ENCODE results near the gene RBMS1. TPM values are rescaled to one million over a fixed set of nuclear protein-coding genes. Genes with fewer than 3 reads are reported as not detected.

RBMS1 gene
- total and polyA plus RNA-seq, 2 of the 4 experiments (the other 2 are of a cell fraction) = 43.5 to 64.9 TPM

DNA sequence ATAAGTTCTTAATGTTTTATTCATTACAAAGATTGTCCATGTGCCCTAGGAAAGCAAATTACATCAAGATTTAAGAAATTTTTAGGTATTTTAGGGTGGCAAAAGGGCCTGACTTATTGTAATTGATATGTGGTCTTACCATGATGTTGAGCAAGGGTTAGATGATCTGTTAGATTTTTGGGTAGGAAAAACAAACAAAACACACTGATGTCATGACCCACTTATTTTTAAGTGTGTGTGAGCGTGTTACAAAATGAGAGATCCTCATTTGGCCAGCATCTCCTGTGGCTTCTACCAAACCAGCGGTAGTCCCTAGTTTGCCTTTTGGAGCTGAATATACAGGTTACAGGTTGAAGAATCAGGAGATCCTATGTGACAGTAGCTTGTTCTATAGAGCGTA is 203.8 kb downstream of the RBMS1 start:
- ATAC-seq (ENCODE audit: low read depth) (no peak), DNase-seq (no peak)
- no TSS peak for BruUV-seq (replicated peaks)
- no peak overlapping the region for H2AK9ac ChIP-seq (replicated peaks; ENCODE audit: low read depth, low read length, poor library complexity)
- H3K56ac ChIP-seq (ENCODE audit: extremely low read depth, insufficient read depth, low read length) = no peak overlapping the region
- H3K9me1 ChIP-seq (ENCODE audit: insufficient read depth, low read length) = peaks cover 18% of the 10 kb centered on the region
- H3K36me3 ChIP-seq (ENCODE audit: control insufficient read depth, insufficient read depth, low read length) = peaks cover 36% of the 10 kb centered on the region
- H3K9me3 ChIP-seq (ENCODE audit: control insufficient read depth, insufficient read depth, low read length) = no peaks in the 10 kb centered on the region
- peaks cover 16 to 61% of the 10 kb centered on the region in 2 experiments for H3K79me1 ChIP-seq (ENCODE audit: low read depth in 1 of 2, low read length in 2 of 2)
- no peak overlapping the region for H2BK5ac ChIP-seq (ENCODE audit: low read depth, low read length, poor library complexity, severe bottlenecking)
- CTCF ChIA-PET = no interaction called here
- H4K20me1 ChIP-seq (ENCODE audit: insufficient read depth, low read length) = peaks cover 8% of the 10 kb centered on the region; the same call in 1 of the 2 replicates
- no peak for TF ChIP-seq USF2 (IDR thresholded peaks at IDR 0.05; ENCODE audit: low read depth, low read length)
- H4K5ac ChIP-seq (ENCODE audit: low read depth, low read length) = no peak overlapping the region
- H2AK5ac ChIP-seq (ENCODE audit: low read depth, low read length) = no peak overlapping the region
- intact Hi-C loops (cut with micrococcal nuclease) (no loop called here), in situ Hi-C loops (cut with MboI; ENCODE audit: low sequenced_read_pairs) (no loop called here), dilution Hi-C loops (cut with HindIII; ENCODE audit: low sequenced_read_pairs, unreplicated experiment) (no loop called here)
- H3K18ac ChIP-seq (ENCODE audit: low read depth, low read length) = no peak overlapping the region
- POLR2A ChIA-PET (ENCODE audit: unreplicated experiment) = no interaction called here
- H4K91ac ChIP-seq (ENCODE audit: insufficient read depth, low read depth, low read length) = no peak overlapping the region
- no peak overlapping the region for H2BK20ac ChIP-seq (ENCODE audit: low read depth, low read length)
- H3K14ac ChIP-seq (replicated peaks; ENCODE audit: low read depth, low read length) = 0 out of 2 replicates have a peak overlapping the region, but pooled peaks have one; percentile 34
- H3K27me3 ChIP-seq (ENCODE audit: control insufficient read depth, insufficient read depth, low read length) = no peaks in the 10 kb centered on the region
- no peak overlapping the region for H3K9ac ChIP-seq (ENCODE audit: low read depth, low read length)
- H2BK120ac ChIP-seq (ENCODE audit: low read depth, low read length) = no peak overlapping the region
- no peak overlapping the region for H3K27ac ChIP-seq (ENCODE audit: insufficient read depth, low read length)
- H3K4me1 ChIP-seq (ENCODE audit: control insufficient read depth, insufficient read depth, low read length) = peaks cover 25% of the 10 kb centered on the region
- H3K4me3 ChIP-seq (ENCODE audit: insufficient read depth, low read depth, low read length) = no peak overlapping the region
- 100% methylated on average over 1 of the region's 3 CpGs; no CpG with 5 or more reads in 1 of the 2 experiments for WGBS, 2 experiments (ENCODE audit: extremely low coverage in 2 of 2, insufficient read length in 1 of 2)
- no peak overlapping the region for H3K4me2 ChIP-seq (ENCODE audit: low read depth, low read length)
- H4K8ac ChIP-seq (ENCODE audit: low read depth in 2 of 2, low read length in 2 of 2) = no peak overlapping the region
- H3K4ac ChIP-seq (ENCODE audit: low read depth, low read length) = no peak overlapping the region
- H3K23ac ChIP-seq (ENCODE audit: low read depth, low read length) = no peak overlapping the region
- H2AFZ ChIP-seq (replicated peaks; ENCODE audit: low read length, poor library complexity) = no peak overlapping the region
- no peak overlapping the region for H2BK15ac ChIP-seq (ENCODE audit: low read depth, low read length)

All from IMR-90 (cell line).